Skeletal muscle satellite cell (primary cell): ENCODE results near the gene GINS1.
"Not testable (repeated sequence)": the region's sequence is repeated elsewhere in the genome, so short reads cannot be mapped to it uniquely, and the experiment has no call there.

Source experiments
- H3K27me3 ChIP-seq: 2 replicates; pipeline ENCODE4 v1.7.0; 2013; ENCODE audit warnings: low read length; ENCODE audit not compliant: control insufficient read depth, insufficient read depth
- H3K36me3 ChIP-seq: 2 replicates; pipeline ENCODE4 v1.7.0; 2013; ENCODE audit warnings: mild to moderate bottlenecking, control low read depth, low read length; ENCODE audit not compliant: insufficient read depth
- H3K4me1 ChIP-seq: 2 replicates; pipeline ENCODE4 v1.7.0; 2013; ENCODE audit warnings: low read length; ENCODE audit not compliant: control insufficient read depth, insufficient read depth
- H3K4me2 ChIP-seq: 2 replicates; pipeline ENCODE4 v1.7.0; 2013; ENCODE audit warnings: mild to moderate bottlenecking, low read length
- H3K4me3 ChIP-seq: 2 replicates; pipeline ENCODE4 v1.7.0; 2013; ENCODE audit warnings: low read length
- H3K9ac ChIP-seq: 2 replicates; pipeline ENCODE4 v1.7.0; 2013; ENCODE audit warnings: mild to moderate bottlenecking, low read depth, low read length, moderate library complexity
- H3K9me3 ChIP-seq: replicated peaks from 2 replicates; pipeline ENCODE4 v1.7.0; 2013; ENCODE audit warnings: mild to moderate bottlenecking, control low read depth, low read length

Gene GINS1

DNA sequence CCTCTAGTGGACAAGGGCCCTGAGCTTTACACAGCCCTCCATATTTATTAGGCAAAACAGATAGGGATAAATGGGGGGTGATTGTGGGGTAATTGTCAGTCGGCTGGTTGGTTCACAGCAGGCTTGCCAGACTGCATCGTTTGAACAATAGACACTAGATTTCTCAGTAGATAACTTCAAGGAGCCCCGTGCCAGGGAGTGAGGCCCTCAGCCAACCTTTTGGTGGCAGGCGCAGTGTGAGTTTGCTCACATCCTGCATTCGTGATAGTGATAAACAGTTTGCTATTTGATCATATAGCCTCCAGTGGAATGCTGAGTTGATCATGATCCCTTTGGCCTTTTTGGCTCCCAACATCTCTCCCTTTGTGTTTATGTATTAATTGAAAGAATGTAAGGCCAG lies 13.2 kb upstream of the GINS1 start:
- Histone ChIP-seq H3K36me3 (no peaks in the 10 kb centered on the region), H3K4me3 (no peak overlapping the region), H3K4me2 (no peak overlapping the region), H3K4me1 (peaks cover 4% of the 10 kb centered on the region), H3K9me3 (no peaks in the 10 kb centered on the region), H3K9ac (no peak overlapping the region), H3K27me3 (no peaks in the 10 kb centered on the region)

DNA sequence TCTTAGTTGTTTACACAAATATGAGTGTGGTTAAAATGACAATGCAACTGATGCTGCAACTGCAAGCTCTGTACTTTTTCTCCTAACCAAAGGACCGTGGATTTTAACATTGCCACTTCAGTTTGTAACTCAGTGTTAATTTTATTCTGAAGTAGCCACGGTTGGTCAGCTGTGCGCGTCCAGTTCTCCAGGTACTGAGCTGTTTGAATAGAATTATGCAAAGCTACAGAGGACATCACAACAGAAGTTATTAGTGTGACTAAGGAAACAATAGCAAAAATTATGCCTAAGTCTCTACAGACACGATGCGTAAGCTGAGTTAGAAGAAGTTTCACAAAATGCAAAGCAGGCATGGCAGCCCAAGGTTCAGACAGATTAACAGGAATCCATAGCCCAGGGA lies 12.5 kb upstream of the GINS1 start:
- Histone ChIP-seq H3K4me2 (no peak overlapping the region), H3K9ac (no peak overlapping the region), H3K27me3 (no peaks in the 10 kb centered on the region), H3K36me3 (no peaks in the 10 kb centered on the region), H3K9me3 (no peaks in the 10 kb centered on the region), H3K4me3 (no peak overlapping the region), H3K4me1 (peaks cover 4% of the 10 kb centered on the region)

DNA sequence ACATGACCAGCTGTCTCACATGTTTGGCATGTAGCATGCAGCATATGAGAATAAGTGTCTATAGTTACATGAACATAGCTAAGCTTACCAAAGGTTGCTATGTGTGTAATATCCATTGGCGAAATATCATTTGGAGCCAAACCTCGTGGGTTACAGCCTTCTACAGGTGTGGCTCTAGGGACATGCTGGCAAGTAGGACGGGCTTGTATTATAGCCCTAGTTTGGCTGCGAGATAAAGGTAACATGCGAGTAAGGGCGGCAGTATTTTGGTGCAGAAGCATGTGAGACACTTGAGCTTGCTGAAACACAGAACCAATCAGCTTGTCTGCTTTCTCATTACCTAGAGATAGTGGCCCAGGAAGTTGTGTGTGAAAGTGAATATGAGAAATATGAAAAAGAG lies 10.4 kb upstream of the GINS1 start:
- H3K9me3 ChIP-seq: no peaks in the 10 kb centered on the region

GRCh38 chr20:25397821-25398220 lies 9.7 kb upstream of the GINS1 start:
- Histone ChIP-seq H3K9ac (no peak overlapping the region), H3K9me3 (peaks cover 4% of the 10 kb centered on the region), H3K4me1 (no peaks in the 10 kb centered on the region), H3K4me2 (no peak overlapping the region), H3K27me3 (no peaks in the 10 kb centered on the region), H3K36me3 (no peaks in the 10 kb centered on the region), H3K4me3 (no peak overlapping the region)

More for the DNA sequence above, 10.4 kb upstream of the GINS1 start:
- H3K4me3 ChIP-seq: no peak overlapping the region
- H3K4me2 ChIP-seq: no peak overlapping the region
- H3K27me3 ChIP-seq: no peaks in the 10 kb centered on the region
- H3K36me3 ChIP-seq: no peaks in the 10 kb centered on the region
- H3K9ac ChIP-seq: no peak overlapping the region
- H3K4me1 ChIP-seq: no peaks in the 10 kb centered on the region

DNA sequence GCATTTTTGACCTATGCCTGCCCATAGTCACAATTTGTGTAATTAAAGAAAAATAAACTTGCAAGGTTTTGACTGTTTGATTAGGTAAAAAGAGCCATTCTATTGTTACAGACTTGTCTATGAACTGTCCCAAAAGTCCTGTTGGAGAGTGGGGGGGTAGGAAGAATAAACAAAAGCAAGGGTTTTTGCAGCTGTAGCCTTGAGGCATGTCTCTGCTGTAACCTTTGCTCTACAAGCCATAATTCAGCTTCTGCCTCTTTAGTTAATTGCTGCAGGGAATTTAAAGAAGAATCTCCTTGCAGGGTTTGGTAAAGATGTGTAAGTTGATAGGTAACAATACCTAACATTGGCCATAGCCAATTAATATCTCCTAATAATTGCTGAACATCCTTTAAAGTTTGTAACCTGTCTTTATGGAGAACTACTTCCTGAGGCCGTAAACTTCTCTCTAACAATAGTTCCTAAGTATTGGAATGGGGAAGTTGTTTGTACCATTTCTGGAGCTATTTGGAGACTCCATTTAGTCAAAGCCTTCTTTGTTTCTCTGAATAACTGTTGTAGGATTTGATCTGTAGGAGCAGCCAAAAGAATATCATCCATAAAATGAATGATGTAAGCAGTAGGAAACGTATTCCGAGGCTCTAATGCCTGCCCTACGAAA lies 9.0 kb upstream of the GINS1 start:
- no peaks in the 10 kb centered on the region for H3K27me3 ChIP-seq

GRCh38 chr20:25399037-25399430 lies 8.4 kb upstream of the GINS1 start:
- Histone ChIP-seq H3K27me3 (no peaks in the 10 kb centered on the region), H3K4me3 (no peak overlapping the region), H3K9me3 (peaks cover 8% of the 10 kb centered on the region), H3K4me1 (no peaks in the 10 kb centered on the region), H3K36me3 (no peaks in the 10 kb centered on the region), H3K4me2 (no peak overlapping the region), H3K9ac (no peak overlapping the region)

More for the DNA sequence above, 9.0 kb upstream of the GINS1 start:
- Histone ChIP-seq H3K9ac (no peak overlapping the region), H3K9me3 (peaks cover 8% of the 10 kb centered on the region), H3K4me3 (no peak overlapping the region), H3K36me3 (no peaks in the 10 kb centered on the region), H3K4me2 (no peak overlapping the region), H3K4me1 (no peaks in the 10 kb centered on the region)

GRCh38 chr20:25400291-25400732 lies 7.2 kb upstream of the GINS1 start:
- not testable (repeated sequence) for H3K4me1 ChIP-seq, H3K4me2 ChIP-seq, H3K9me3 ChIP-seq, H3K9ac ChIP-seq, H3K4me3 ChIP-seq, H3K27me3 ChIP-seq, H3K36me3 ChIP-seq

- Histone ChIP-seq H3K9ac (no peak overlapping the region), H3K36me3 (no peaks in the 10 kb centered on the region), H3K27me3 (no peaks in the 10 kb centered on the region), H3K4me1 (peaks cover 3% of the 10 kb centered on the region), H3K4me3 (no peak overlapping the region), H3K4me2 (no peak overlapping the region), H3K9me3 (peaks cover 8% of the 10 kb centered on the region)
Observed at GRCh38 chr20:25402583-25402982, 4.9 kb upstream of the GINS1 start.

DNA sequence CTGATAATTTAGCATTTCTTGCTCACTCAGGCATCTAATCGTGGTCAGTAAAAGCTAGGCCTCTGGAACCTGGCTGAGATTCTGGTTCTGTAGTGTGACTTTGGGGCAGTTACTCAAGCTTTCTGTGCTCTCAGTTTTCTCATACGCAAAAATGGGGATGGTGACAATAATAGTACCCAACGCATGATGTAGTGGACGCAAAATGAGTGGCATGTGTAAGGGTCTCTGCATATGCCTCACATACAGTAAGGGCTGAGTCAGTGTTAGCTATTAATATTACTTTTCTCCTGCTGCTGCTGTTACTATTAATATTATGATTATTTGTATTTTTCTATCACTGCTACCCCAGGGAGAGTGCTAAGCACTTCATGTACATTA lies 686 bp downstream of the GINS1 start:
- H3K27me3 ChIP-seq: no peaks in the 10 kb centered on the region
- peak overlapping the region; percentile 87 for H3K9ac ChIP-seq
- H3K4me1 ChIP-seq: peaks cover 16% of the 10 kb centered on the region
- H3K4me3 ChIP-seq: peak overlapping the region; percentile 84
- H3K4me2 ChIP-seq: peak overlapping the region; percentile 86
- H3K36me3 ChIP-seq: no peaks in the 10 kb centered on the region
- peaks cover under 1% of the 10 kb centered on the region for H3K9me3 ChIP-seq

DNA sequence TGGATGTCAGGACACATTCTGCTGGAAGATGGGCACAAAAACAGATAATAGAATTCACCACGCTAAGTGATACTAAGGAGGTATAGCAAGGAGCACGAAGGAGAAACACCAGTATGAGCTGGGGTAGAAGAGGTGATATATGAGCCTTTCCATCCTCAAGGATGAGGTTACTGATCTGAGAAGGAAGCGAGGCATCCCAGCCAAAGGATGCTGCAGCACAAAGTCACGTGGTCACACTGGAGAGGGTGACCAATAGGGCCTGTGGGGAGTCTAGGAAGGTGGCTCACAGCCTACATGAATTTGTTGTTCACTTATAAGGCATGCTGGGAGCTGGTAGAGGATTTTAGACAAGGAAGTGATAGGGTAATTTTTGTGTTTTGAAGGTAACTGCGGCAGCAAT lies 1.4 kb downstream of the GINS1 start:
- H3K9me3 ChIP-seq: no peaks in the 10 kb centered on the region
- peak overlapping the region; percentile 84 for H3K4me3 ChIP-seq
- no peaks in the 10 kb centered on the region for H3K36me3 ChIP-seq
- H3K4me2 ChIP-seq: peak overlapping the region; percentile 86
- peaks cover 16% of the 10 kb centered on the region for H3K4me1 ChIP-seq
- no peaks in the 10 kb centered on the region for H3K27me3 ChIP-seq
- peak overlapping the region; percentile 87 for H3K9ac ChIP-seq

DNA sequence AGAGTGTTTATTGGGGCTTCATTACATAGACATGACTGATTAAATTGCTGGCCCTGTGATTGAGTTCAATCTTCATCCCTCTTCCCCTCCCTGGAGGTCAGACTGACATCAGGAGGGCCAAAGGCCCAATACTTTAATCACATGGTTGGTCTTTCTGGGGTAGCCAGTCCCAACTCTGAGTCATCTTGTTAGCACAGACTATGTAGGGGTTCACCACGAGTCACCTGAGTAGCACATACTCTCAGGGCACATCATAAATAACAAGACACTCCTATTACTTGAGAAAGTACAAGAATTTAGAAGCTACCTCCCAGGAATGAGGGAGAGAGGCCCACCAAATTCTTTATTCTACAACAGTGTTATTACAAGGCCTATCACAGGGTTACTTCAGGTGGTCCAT lies 11.3 kb downstream of the GINS1 start:
- no peak overlapping the region for H3K4me2 ChIP-seq
- no peak overlapping the region for H3K4me3 ChIP-seq
- peaks cover 9% of the 10 kb centered on the region for H3K4me1 ChIP-seq
- no peaks in the 10 kb centered on the region for H3K9me3 ChIP-seq
- peaks cover 17% of the 10 kb centered on the region for H3K36me3 ChIP-seq
- H3K27me3 ChIP-seq: no peaks in the 10 kb centered on the region
- H3K9ac ChIP-seq: no peak overlapping the region

DNA sequence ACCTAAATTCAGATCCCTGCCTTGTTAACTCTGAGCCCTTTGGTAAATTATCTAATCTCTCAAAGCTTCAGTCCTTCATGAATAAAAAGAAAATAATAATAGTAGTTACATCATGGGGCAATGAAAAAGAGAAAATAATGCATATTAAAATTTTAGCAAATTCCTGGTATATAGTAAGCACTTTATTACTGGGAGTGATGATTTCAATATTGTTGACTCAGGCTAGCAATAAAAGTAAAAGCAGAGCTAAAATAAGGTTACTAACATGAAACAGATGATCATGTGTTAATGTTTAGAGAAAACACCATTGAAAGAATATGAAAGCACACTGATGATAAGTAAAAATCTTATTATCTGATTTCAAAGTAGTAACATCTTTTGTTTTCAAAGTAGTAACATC lies 13.6 kb downstream of the GINS1 start:
- Histone ChIP-seq H3K27me3 (no peaks in the 10 kb centered on the region), H3K4me2 (no peak overlapping the region), H3K36me3 (peaks cover 14% of the 10 kb centered on the region), H3K4me1 (peaks cover 9% of the 10 kb centered on the region), H3K9me3 (no peaks in the 10 kb centered on the region), H3K4me3 (no peak overlapping the region), H3K9ac (no peak overlapping the region)
